Prostate gland (tissue), 2 donors: ENCODE measurements around the gene RECK. TPM values are rescaled to one million over a fixed set of nuclear protein-coding genes. Genes with fewer than 3 reads are reported as not detected.
A peak's percentile ranks its signal among the peaks of the same experiment; 100 is the strongest.

ENCODE experiments used
- DNase-seq: peaks from one replicate; pipeline ENCODE4 v3.0.0-alpha.2; 2019; ENCODE audit warnings: low spot score
- H3K27ac ChIP-seq, 2 donors: fragments of 200-600 bp; sonication (generic); 2 replicates each; pipeline ENCODE4 v1.5.1; 2017 to 2019
- H3K27me3 ChIP-seq: fragments of 200-600 bp; sonication (generic); replicated peaks from 2 replicates; pipeline ENCODE4 v1.5.1; 2019; ENCODE audit not compliant: insufficient read depth
- H3K36me3 ChIP-seq, 2 donors: fragments of 200-600 bp; sonication (generic); 1 replicate in 1 of 2; 2 replicates in 1 of 2; pipeline versions ENCODE4 v1.5.1 to v1.8.1; 2017 to 2019
- H3K4me1 ChIP-seq: fragments of 200-600 bp; sonication (generic); replicated peaks from 2 replicates; pipeline ENCODE4 v1.5.1; 2019
- H3K4me3 ChIP-seq, 2 donors: fragments of 200-600 bp; sonication (generic); 2 replicates each; pipeline ENCODE4 v1.5.1; 2017 to 2019
- H3K9me3 ChIP-seq: fragments of 200-600 bp; sonication (generic); 2 replicates; pipeline ENCODE4 v1.5.1; 2017
- POLR2A ChIP-seq: fragments of 450-650 bp; IDR thresholded peaks from one replicate; pipeline ENCODE4 v1.6.1; 2016; ENCODE audit warnings: antibody characterized with exemption, mild to moderate bottlenecking
- POLR2AphosphoS5 ChIP-seq: sonication (generic); formaldehyde crosslinking; IDR thresholded peaks from one replicate; pipeline ENCODE4 v1.6.1; 2017; ENCODE audit warnings: antibody characterized with exemption
- WGBS: methylation state at CpG from one replicate; pipeline ENCODE4 v1.1.5; 2018; 5-methylcytosine and 5-hydroxymethylcytosine counted together
- intact Hi-C: fragments of 100-400 bp; cut with DNase I; formaldehyde crosslinking; loops from one replicate; pipeline ENCODE4 v1.14.2; 2022
- total RNA-seq, 2 donors: library from RNA; depleted of rRNA; stranded (reverse); fragments of >200 nt; gene quantifications; one replicate each; pipeline ENCODE4 v1.1.0, GENCODE V29; 2016
- TF ChIP-seq, protein P1 (sequence below), 4 experiments: fragments of 200-600 bp in 2 of 4; fragments of 450-650 bp in 2 of 4; sonication (generic) in 2 of 4; IDR thresholded peaks; 1 replicate in 3 of 4; 2 replicates in 1 of 4; pipeline ENCODE4 v1.5.1; 2016 to 2019; ENCODE audit warnings: antibody characterized with exemption in 4 of 4, mild to moderate bottlenecking in 2 of 4, moderate library complexity in 2 of 4

The RECK gene
- total RNA-seq, 2 donors from 2014 or later, result 6.1 to 7.7 TPM

DNA sequence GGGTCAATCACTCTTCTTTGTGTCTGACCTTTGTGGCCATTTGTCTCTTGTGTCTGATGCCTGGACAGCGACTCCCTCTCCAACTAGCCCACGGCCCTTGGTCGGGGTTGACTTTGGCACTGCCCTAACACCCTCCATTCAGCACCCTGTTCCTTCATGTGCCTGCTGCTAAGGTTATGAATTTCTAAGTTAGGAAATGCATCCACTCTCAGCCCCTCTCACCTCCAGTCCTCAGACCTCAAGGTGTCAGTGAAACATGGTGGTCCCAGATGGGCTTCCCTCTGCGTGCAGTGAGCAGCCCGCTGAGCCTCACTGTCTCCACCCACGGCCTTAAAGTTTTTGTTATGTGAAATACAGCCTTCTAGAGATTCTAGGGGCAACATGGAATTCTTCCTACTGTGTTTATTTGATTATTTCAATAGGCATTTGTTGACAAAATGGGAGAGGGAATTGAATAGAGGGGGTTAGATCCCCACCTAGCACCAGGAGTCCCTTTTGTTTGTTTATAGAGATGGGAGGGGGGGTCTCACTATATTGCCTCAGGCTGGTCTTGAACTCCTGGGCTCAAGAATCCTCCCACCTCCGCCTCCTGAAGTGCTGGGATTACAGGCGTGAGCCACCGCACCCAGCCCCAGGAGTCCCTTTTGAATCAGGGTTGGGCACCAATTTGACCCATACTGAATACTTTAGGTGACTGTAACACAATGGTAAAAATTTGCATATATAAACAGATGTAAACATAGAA is 98.2 kb downstream of the RECK start:
- TF ChIP-seq, protein P1, sequence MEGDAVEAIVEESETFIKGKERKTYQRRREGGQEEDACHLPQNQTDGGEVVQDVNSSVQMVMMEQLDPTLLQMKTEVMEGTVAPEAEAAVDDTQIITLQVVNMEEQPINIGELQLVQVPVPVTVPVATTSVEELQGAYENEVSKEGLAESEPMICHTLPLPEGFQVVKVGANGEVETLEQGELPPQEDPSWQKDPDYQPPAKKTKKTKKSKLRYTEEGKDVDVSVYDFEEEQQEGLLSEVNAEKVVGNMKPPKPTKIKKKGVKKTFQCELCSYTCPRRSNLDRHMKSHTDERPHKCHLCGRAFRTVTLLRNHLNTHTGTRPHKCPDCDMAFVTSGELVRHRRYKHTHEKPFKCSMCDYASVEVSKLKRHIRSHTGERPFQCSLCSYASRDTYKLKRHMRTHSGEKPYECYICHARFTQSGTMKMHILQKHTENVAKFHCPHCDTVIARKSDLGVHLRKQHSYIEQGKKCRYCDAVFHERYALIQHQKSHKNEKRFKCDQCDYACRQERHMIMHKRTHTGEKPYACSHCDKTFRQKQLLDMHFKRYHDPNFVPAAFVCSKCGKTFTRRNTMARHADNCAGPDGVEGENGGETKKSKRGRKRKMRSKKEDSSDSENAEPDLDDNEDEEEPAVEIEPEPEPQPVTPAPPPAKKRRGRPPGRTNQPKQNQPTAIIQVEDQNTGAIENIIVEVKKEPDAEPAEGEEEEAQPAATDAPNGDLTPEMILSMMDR (IDR thresholded peaks at IDR 0.05), result no peak
- no peak for TF ChIP-seq POLR2AphosphoS5
- no peak for TF ChIP-seq POLR2A
- no peaks in the 10 kb centered on the region for H3K27me3 ChIP-seq
- WGBS, result 79% methylated on average over 9 of the region's 9 CpGs
- no peak overlapping the region for H3K4me3 ChIP-seq
- H3K4me1 ChIP-seq, result no peaks in the 10 kb centered on the region
- H3K9me3 ChIP-seq, result no peaks in the 10 kb centered on the region
- intact Hi-C loops, result no loop called here
- H3K27ac ChIP-seq, result no peak overlapping the region
- no peak for DNase-seq
- H3K36me3 ChIP-seq, result no peaks in the 10 kb centered on the region

DNA sequence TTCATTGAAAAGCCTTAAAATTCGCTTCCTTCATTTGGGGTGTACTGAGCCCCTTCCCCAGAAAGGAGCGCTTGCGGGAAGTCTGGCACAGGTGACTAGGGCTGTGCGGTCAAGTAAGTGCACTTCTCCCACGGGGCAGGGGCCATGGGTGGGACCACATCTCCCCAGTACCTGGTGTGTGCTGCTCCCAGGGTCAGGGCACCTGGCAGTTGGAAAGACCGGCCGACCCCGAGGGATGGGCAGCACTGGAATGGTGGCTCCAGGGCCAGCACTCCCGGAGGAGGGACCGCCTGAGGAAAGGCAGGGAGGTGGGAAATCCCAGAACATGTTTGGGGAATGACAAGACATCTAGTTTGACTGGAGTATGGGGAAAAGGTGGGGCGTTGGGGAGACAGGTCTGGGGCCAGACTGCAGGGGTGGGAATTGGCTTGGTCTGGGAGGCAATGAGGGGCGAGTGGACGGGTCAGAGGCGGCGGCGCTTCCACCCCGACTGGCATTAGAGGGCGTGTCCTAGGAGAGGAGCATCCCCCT is 99.1 kb downstream of the RECK start:
- Histone ChIP-seq H3K27me3 (no peaks in the 10 kb centered on the region), H3K27ac (peak overlapping the region; percentile 78 to 83), H3K9me3 (no peaks in the 10 kb centered on the region), H3K4me3 (peak overlapping the region; percentile 63 to 91), H3K4me1 (no peaks in the 10 kb centered on the region), H3K36me3 (no peaks in the 10 kb centered on the region)
- intact Hi-C loops, result loop anchor here (2.0 kb wide), 1 partner anchor 31 kb away; no protein-coding TSS in a partner anchor
- DNase-seq, result no peak
- 10% methylated on average over 18 of the region's 18 CpGs for WGBS
- TF ChIP-seq POLR2AphosphoS5 (no peak), POLR2A (no peak)
- TF ChIP-seq, protein P1 (IDR thresholded peaks at IDR 0.05), result no peak

DNA sequence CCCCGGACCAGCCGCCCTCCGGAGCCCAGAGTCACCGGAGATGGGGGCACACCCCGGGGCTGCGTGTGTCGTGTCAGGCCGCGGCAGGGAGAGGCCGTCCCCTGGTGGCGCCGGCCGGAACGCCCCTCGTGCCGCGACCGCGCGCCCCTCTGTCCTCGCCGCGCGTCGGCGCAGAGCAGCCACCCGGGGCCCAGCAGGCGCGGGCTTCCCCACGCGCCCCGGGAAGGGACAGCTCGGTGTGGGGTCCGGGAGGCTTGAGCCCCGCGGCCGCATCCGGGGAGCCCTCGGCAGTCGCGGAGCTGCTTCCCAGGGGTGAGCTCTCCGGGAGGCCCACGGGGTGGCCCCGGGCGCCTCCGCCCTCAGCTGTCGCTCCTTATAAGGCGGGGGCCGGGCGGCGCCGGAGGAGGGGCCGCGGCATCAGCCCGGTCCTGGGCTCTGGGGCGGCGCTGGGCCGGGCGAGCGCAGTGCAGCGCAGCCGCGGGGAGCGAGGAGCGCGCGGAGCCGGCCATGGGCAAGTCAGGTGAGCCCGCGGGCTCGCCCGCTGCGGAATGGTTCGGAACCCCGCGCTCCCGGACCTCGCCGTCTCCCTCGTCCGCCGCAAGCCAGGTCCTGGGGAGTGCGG is 99.7 kb downstream of the RECK start, which contains the start of gene GLIPR2:
Gene GLIPR2, plus strand, starts transcription at position 462 of the 622 bp plus-strand sequence. Its CDS starts 46 bp downstream, at position 508.
- intact Hi-C loops, result loop anchor here (2.0 kb wide), 1 partner anchor 30 kb away; no protein-coding TSS in a partner anchor
- TF ChIP-seq POLR2A, result peak; percentile 80
- TF ChIP-seq, protein P1 (IDR thresholded peaks at IDR 0.05), result peak in 3 of 4 experiments; percentile 17 to 41 (median 29)
- peak; percentile 9 for TF ChIP-seq POLR2AphosphoS5
- H3K27me3 ChIP-seq, result no peaks in the 10 kb centered on the region
- H3K4me3 ChIP-seq, result peak within 1 kb of the TSS; percentile 63 to 91
- peak; percentile 77 for DNase-seq
- H3K9me3 ChIP-seq, result no peaks in the 10 kb centered on the region
- no peaks in the 10 kb centered on the region for H3K4me1 ChIP-seq
- 1% methylated on average over 27 of the region's 83 CpGs for WGBS
- H3K36me3 ChIP-seq, result no peaks in the 10 kb centered on the region
- peak within 1 kb of the TSS; percentile 78 to 83 for H3K27ac ChIP-seq

DNA sequence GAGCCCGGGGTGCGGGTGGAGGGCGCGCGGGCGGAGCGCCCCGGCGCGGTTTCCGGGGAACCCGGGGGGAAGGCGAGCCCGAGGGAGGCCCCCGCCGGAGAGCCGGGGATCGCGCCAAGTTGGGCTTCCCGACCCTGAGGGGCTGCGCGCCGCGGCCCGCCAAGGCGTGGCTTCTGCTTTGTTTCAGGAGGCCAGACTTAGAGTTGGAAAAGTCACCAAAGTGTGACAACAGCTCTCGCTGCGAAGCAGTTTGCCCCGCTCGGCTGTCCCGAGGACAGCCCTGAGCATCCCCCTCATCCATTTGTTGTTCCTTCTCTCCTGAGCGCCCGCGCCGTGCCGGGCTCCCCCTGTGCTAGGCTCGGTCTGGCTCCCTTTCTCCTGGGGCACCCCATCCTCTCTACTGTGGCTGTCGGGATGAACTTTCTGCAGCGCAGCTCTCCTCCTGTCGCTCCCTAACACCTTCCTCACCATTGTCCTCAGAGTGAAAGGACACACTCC is 100.2 kb downstream of the RECK start:
- Histone ChIP-seq H3K36me3 (no peaks in the 10 kb centered on the region), H3K4me3 (peak overlapping the region; percentile 63 to 91), H3K9me3 (no peaks in the 10 kb centered on the region), H3K27ac (peak overlapping the region; percentile 78 to 83), H3K4me1 (no peaks in the 10 kb centered on the region), H3K27me3 (no peaks in the 10 kb centered on the region)
- WGBS, result under 1% methylated on average over 28 of the region's 40 CpGs
- TF ChIP-seq, protein P1 (IDR thresholded peaks at IDR 0.05), result no peak
- no peak for TF ChIP-seq POLR2A
- TF ChIP-seq POLR2AphosphoS5, result no peak
- DNase-seq, result no peak
- intact Hi-C loops, result loop anchor here (2.0 kb wide), 1 partner anchor 30 kb away; no protein-coding TSS in a partner anchor
